B cell (primary cell): Measurements from ENCODE around the gene S100A8. TPM values are rescaled to one million over a fixed set of nuclear protein-coding genes. Genes with fewer than 3 reads are reported as not detected.

Experiments
- ATAC-seq: fragments of 200-7000 bp; cut with Tn5 transposase; one replicate; pipeline ENCODE4 v1.10.0; 2021; ENCODE audit warnings: low read depth, mild to moderate bottlenecking, moderate number of reproducible peaks, moderate library complexity
- CTCF ChIA-PET: fragments of 350-600 bp; sonication (Branson Sonifier 250); formaldehyde crosslinking; loops from one replicate; lab custom pipeline; 2021; ENCODE audit warnings: antibody characterized with exemption, inconsistent platforms; lab: Charles Lee
- POLR2A ChIA-PET: fragments of 350-600 bp; sonication (Branson Sonifier 250); formaldehyde crosslinking; loops from one replicate; lab custom pipeline; 2021; ENCODE audit warnings: antibody characterized with exemption; lab: Charles Lee
- DNase-seq: peaks from one replicate; pipeline ENCODE4 v3.0.0; 2013
- H2AFZ ChIP-seq: 2 replicates; pipeline ENCODE4 v1.6.1; 2012; ENCODE audit warnings: mild to moderate bottlenecking, low read depth, low read length; ENCODE audit not compliant: insufficient read depth, poor library complexity, severe bottlenecking
- H3K27ac ChIP-seq, 2 donors: 1 replicate in 1 of 2; 2 replicates in 1 of 2; pipeline ENCODE4 v1.5.1; 2012 to 2013; ENCODE audit warnings: low read length in 2 of 2, mild to moderate bottlenecking in 2 of 2, moderate library complexity in 1 of 2
- H3K27me3 ChIP-seq, 4 experiments: fragments of 200-600 bp in 1 of 4; sonication (generic) in 1 of 4; replicated peaks in 1 of 4; 1 replicate in 2 of 4; 2 replicates in 2 of 4; pipeline versions ENCODE4 v1.6.1 to v1.7.0; 2013 to 2016; ENCODE audit warnings: low read length in 3 of 4, mild to moderate bottlenecking in 2 of 4, mixed read lengths in 1 of 4, moderate library complexity in 1 of 4; ENCODE audit not compliant: insufficient read depth in 4 of 4, control insufficient read depth in 3 of 4; ENCODE audit errors: control extremely low read depth in 1 of 4
- H3K36me3 ChIP-seq, 2 experiments: replicated peaks in 1 of 2; 1 replicate in 1 of 2; 2 replicates in 1 of 2; pipeline versions ENCODE4 v1.6.1 to v1.7.1; 2013; ENCODE audit warnings: low read length in 1 of 2; ENCODE audit not compliant: insufficient read depth in 2 of 2, control insufficient read depth in 1 of 2; ENCODE audit errors: control extremely low read depth in 1 of 2, extremely low read depth in 1 of 2
- H3K4me1 ChIP-seq, 2 donors: fragments of 200-600 bp in 1 of 2; sonication (generic) in 1 of 2; 1 replicate in 1 of 2; 2 replicates in 1 of 2; pipeline versions ENCODE4 v1.5.1 to v1.6.1; 2013 to 2017; ENCODE audit warnings: low read length in 2 of 2; ENCODE audit not compliant: control insufficient read depth in 2 of 2, insufficient read depth in 2 of 2
- H3K4me2 ChIP-seq: replicated peaks from 2 replicates; pipeline ENCODE3; 2012; ENCODE audit warnings: mild to moderate bottlenecking, low read depth, low read length; ENCODE audit not compliant: poor library complexity, severe bottlenecking
- H3K4me3 ChIP-seq, 5 experiments: fragments of 200-600 bp in 1 of 5; sonication (generic) in 1 of 5; 1 replicate in 3 of 5; 2 replicates in 2 of 5; pipeline versions ENCODE4 v1.5.1 to v1.7.0; 2011 to 2016; ENCODE audit warnings: low read length in 4 of 5, mild to moderate bottlenecking in 4 of 5, low read depth in 2 of 5, control low read depth in 1 of 5, moderate library complexity in 1 of 5; ENCODE audit not compliant: insufficient read depth in 1 of 5; ENCODE audit errors: control extremely low read depth in 1 of 5, extremely low read depth in 1 of 5
- H3K79me2 ChIP-seq: fragments of 200-600 bp; sonication (generic); one replicate; pipeline ENCODE4 v1.6.0; 2016; ENCODE audit warnings: low read length; ENCODE audit not compliant: control insufficient read depth, insufficient read depth
- H3K9ac ChIP-seq: fragments of 200-600 bp; sonication (generic); 2 replicates; pipeline ENCODE4 v1.6.1; 2017; ENCODE audit warnings: mild to moderate bottlenecking, low read length, moderate library complexity
- H3K9me3 ChIP-seq, 3 donors: one replicate each; pipeline versions ENCODE4 v1.6.1 to v1.7.1; 2013; ENCODE audit warnings: low read length in 2 of 3; ENCODE audit not compliant: control insufficient read depth in 2 of 3, insufficient read depth in 1 of 3; ENCODE audit errors: control extremely low read depth in 1 of 3
- H4K20me1 ChIP-seq: 2 replicates; pipeline ENCODE4 v1.6.0; 2012; ENCODE audit warnings: mild to moderate bottlenecking, low read length; ENCODE audit not compliant: insufficient read depth, control insufficient read depth, poor library complexity, severe bottlenecking
- H3K27ac Mint-ChIP-seq: one replicate; pipeline ENCODE4 v1.8.0; 2021; ENCODE audit warnings: mixed read lengths
- H3K27me3 Mint-ChIP-seq: one replicate; pipeline ENCODE4 v1.8.0; 2021; ENCODE audit warnings: mixed read lengths
- H3K4me1 Mint-ChIP-seq: one replicate; pipeline ENCODE4 v1.8.0; 2021; ENCODE audit warnings: mixed read lengths
- H3K4me3 Mint-ChIP-seq: one replicate; pipeline ENCODE4 v1.8.0; 2021; ENCODE audit warnings: mixed read lengths
- H3K9me3 Mint-ChIP-seq: one replicate; pipeline ENCODE4 v1.8.0; 2022; ENCODE audit warnings: mixed read lengths; ENCODE audit not compliant: insufficient read depth
- EZH2 ChIP-seq: IDR thresholded peaks from 2 replicates; pipeline ENCODE4 v1.6.1; 2012; ENCODE audit warnings: borderline replicate concordance, low read depth, mild to moderate bottlenecking, moderate library complexity, low read length; ENCODE audit not compliant: insufficient read depth, poor library complexity, severe bottlenecking
- WGBS: methylation state at CpG from one replicate; pipeline ENCODE4 v1.1.5; 2013; ENCODE audit warnings: missing lambda C conversion rate; ENCODE audit not compliant: insufficient coverage; 5-methylcytosine and 5-hydroxymethylcytosine counted together
- intact Hi-C: fragments of 100-400 bp; cut with micrococcal nuclease; formaldehyde crosslinking; loops from one replicate; pipeline ENCODE4 v1.10.0; 2022
- polyA plus RNA-seq: library from polyadenylated mRNA; depleted of rRNA; stranded (reverse); fragments of >200 nt; gene quantifications from 2 replicates; pipeline ENCODE4 v1.2.3, GENCODE V29; 2012
- total RNA-seq, 2 donors: library from RNA; stranded (reverse); fragments of 120-200 nt in 1 of 2; gene quantifications; 1 replicate in 1 of 2; 2 replicates in 1 of 2; pipeline versions ENCODE4 v1.2.3 to v1.2.4, GENCODE V29; 2013 to 2022
- TF ChIP-seq, protein P1 (sequence below): fragments of 200-600 bp; IDR thresholded peaks from one replicate; pipeline ENCODE4 v1.8.0; 2022; ENCODE audit warnings: antibody characterized with exemption, mild to moderate bottlenecking

S100A8 gene
- total and polyA plus RNA-seq, 2 donors (not counting 1 experiment from before 2014, with no cell fraction given) = 3.3 to 16.7 TPM

DNA sequence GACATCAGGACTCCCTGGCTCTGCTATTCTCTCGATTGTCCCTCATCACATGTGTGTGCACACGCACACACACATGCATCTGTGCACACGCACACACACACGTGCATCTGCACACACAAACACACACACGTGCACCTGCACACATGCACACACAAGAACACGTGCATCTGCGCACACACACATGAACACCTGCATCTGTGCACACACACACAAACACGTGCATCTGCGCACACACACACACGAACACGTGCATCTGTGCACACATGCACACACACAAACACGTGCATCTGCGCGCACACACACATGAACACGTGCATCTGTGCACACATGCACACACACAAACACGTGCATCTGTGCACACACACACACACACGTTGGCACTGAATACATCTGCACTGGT lies 40.1 kb upstream of the S100A8 start:
- Histone ChIP-seq H2AFZ (no peak overlapping the region), H3K4me3 (no peak overlapping the region), H3K27ac (no peak overlapping the region), H3K79me2 (no peaks in the 10 kb centered on the region), H3K9ac (no peak overlapping the region), H3K4me2 (no peak overlapping the region), H3K4me1 (no peaks in the 10 kb centered on the region), H3K27me3 (peaks cover 0 to 10% (median under 1%) of the 10 kb centered on the region in 4 experiments), H3K9me3 (no peaks in the 10 kb centered on the region), H3K36me3 (no peaks in the 10 kb centered on the region), H4K20me1 (no peaks in the 10 kb centered on the region)
- WGBS = 89% methylated on average over 17 of the region's 17 CpGs
- peaks cover 40% of the 10 kb centered on the region for H3K27me3 Mint-ChIP-seq
- no peak overlapping the region for H3K4me3 Mint-ChIP-seq
- TF ChIP-seq, protein P1, sequence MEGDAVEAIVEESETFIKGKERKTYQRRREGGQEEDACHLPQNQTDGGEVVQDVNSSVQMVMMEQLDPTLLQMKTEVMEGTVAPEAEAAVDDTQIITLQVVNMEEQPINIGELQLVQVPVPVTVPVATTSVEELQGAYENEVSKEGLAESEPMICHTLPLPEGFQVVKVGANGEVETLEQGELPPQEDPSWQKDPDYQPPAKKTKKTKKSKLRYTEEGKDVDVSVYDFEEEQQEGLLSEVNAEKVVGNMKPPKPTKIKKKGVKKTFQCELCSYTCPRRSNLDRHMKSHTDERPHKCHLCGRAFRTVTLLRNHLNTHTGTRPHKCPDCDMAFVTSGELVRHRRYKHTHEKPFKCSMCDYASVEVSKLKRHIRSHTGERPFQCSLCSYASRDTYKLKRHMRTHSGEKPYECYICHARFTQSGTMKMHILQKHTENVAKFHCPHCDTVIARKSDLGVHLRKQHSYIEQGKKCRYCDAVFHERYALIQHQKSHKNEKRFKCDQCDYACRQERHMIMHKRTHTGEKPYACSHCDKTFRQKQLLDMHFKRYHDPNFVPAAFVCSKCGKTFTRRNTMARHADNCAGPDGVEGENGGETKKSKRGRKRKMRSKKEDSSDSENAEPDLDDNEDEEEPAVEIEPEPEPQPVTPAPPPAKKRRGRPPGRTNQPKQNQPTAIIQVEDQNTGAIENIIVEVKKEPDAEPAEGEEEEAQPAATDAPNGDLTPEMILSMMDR = no peak
- no peak for TF ChIP-seq EZH2
- ChIA-PET CTCF (no interaction called here), POLR2A (no interaction called here)
- no peak for ATAC-seq
- intact Hi-C loops = no loop called here
- no peak for DNase-seq
- H3K4me1 Mint-ChIP-seq = no peaks in the 10 kb centered on the region
- H3K27ac Mint-ChIP-seq = no peak overlapping the region
- no peaks in the 10 kb centered on the region for H3K9me3 Mint-ChIP-seq

DNA sequence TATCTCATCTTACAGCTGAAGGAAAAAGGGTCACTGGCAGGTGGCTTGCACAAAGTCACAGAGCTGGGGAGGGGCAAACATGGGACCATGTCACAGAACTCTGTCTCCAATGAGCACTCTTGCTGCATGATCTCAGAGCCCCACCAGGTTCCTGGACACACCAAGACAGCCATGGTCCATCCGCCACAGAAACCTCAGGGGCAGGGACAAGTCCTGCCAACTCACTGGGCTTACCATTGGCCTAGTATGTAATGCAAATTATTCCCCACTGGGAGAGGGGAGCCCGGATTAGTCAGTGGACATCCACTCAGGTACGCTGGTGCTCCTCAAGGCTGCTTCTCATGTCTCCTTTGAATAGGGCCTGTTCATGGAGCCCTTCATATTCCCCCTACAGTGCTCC lies 39.7 kb upstream of the S100A8 start:
- H3K36me3 ChIP-seq = no peaks in the 10 kb centered on the region
- no peak overlapping the region for H2AFZ ChIP-seq
- no peak overlapping the region for H3K4me2 ChIP-seq
- peaks cover 0 to 10% (median under 1%) of the 10 kb centered on the region in 4 experiments for H3K27me3 ChIP-seq
- H4K20me1 ChIP-seq = no peaks in the 10 kb centered on the region
- H3K9ac ChIP-seq = no peak overlapping the region
- POLR2A ChIA-PET = no interaction called here
- CTCF ChIA-PET = no interaction called here
- intact Hi-C loops = no loop called here
- DNase-seq (no peak), ATAC-seq (no peak)
- Mint-ChIP-seq H3K4me3 (no peak overlapping the region), H3K4me1 (no peaks in the 10 kb centered on the region), H3K9me3 (no peaks in the 10 kb centered on the region), H3K27me3 (peaks cover 41% of the 10 kb centered on the region), H3K27ac (peak overlapping the region; percentile 26)
- no peaks in the 10 kb centered on the region for H3K4me1 ChIP-seq
- no peak overlapping the region for H3K27ac ChIP-seq
- 81% methylated on average over 3 of the region's 3 CpGs for WGBS
- TF ChIP-seq, protein P1 = no peak
- no peak for TF ChIP-seq EZH2
- no peaks in the 10 kb centered on the region for H3K9me3 ChIP-seq
- no peak overlapping the region for H3K4me3 ChIP-seq
- H3K79me2 ChIP-seq = no peaks in the 10 kb centered on the region
